Ascending aorta (tissue), 2 donors: ENCODE results near the gene SRD5A1. TPM values are rescaled to one million over a fixed set of nuclear protein-coding genes. Genes with fewer than 3 reads are reported as not detected.

Source experiments
- DNase-seq, 2 donors: peaks; one replicate each; pipeline ENCODE4 v3.0.0-alpha.2; 2019; ENCODE audit warnings: low spot score in 2 of 2
- H3K27ac ChIP-seq, 2 donors: fragments of 200-600 bp; sonication (generic); one replicate each; pipeline ENCODE4 v1.5.1; 2016 to 2017; ENCODE audit warnings: mild to moderate bottlenecking in 1 of 2
- H3K27me3 ChIP-seq: fragments of 200-600 bp; sonication (generic); one replicate; pipeline ENCODE4 v1.5.1; 2017
- H3K36me3 ChIP-seq, 2 donors: fragments of 200-600 bp; sonication (generic); one replicate each; pipeline ENCODE4 v1.5.1; 2016
- H3K4me1 ChIP-seq, 2 donors: fragments of 200-600 bp; sonication (generic); one replicate each; pipeline ENCODE4 v1.5.1; 2016 to 2017; ENCODE audit warnings: mild to moderate bottlenecking in 1 of 2
- H3K4me3 ChIP-seq, 2 donors: fragments of 200-600 bp; sonication (generic); one replicate each; pipeline ENCODE4 v1.5.1; 2016 to 2017; ENCODE audit warnings: mild to moderate bottlenecking in 1 of 2
- H3K9me3 ChIP-seq, 2 donors: fragments of 200-600 bp; sonication (generic); one replicate each; pipeline ENCODE4 v1.5.1; 2016
- CTCF ChIP-seq, 3 experiments: fragments of 200-600 bp in 2 of 3; fragments of 450-650 bp in 1 of 3; sonication (generic) in 2 of 3; IDR thresholded peaks; one replicate each; pipeline ENCODE4 v1.5.1; 2016 to 2019; ENCODE audit warnings: antibody characterized with exemption in 3 of 3, mild to moderate bottlenecking in 1 of 3, moderate library complexity in 1 of 3
- intact Hi-C: fragments of 100-400 bp; cut with DNase I; formaldehyde crosslinking; loops from one replicate; pipeline ENCODE4 v1.15.1; 2023
- total RNA-seq: library from RNA; depleted of rRNA; stranded (reverse); fragments of >200 nt; gene quantifications from one replicate; pipeline ENCODE4 v1.1.0, GENCODE V29; 2016

The SRD5A1 gene
- total RNA-seq, 1 donor from 2014 or later: 186 TPM

GRCh38 chr5:6716629-6717149, 83.4 kb downstream of the SRD5A1 start:
- peak overlapping the region; percentile 29 to 87 for H3K4me3 ChIP-seq
- intact Hi-C loops: loop anchor here (10.0 kb wide), 2 partner anchors 1142 to 1222 kb away; no protein-coding TSS in a partner anchor
- H3K9me3 ChIP-seq: no peaks in the 10 kb centered on the region
- H3K36me3 ChIP-seq: peaks cover 0 to 3% of the 10 kb centered on the region in 2 donors
- peak in 1 of 2 donors; percentile 58 for DNase-seq
- no peak overlapping the region for H3K27ac ChIP-seq
- H3K4me1 ChIP-seq: peaks cover 14 to 59% of the 10 kb centered on the region in 2 donors
- TF ChIP-seq CTCF (IDR thresholded peaks at IDR 0.05): no peak
- H3K27me3 ChIP-seq: no peaks in the 10 kb centered on the region

GRCh38 chr5:6717247-6717646, 84.0 kb downstream of the SRD5A1 start:
- no peak for TF ChIP-seq CTCF (IDR thresholded peaks at IDR 0.05)
- intact Hi-C loops: loop anchor here (10.0 kb wide), 2 partner anchors 1142 to 1222 kb away; no protein-coding TSS in a partner anchor
- H3K4me1 ChIP-seq: peaks cover 14 to 58% of the 10 kb centered on the region in 2 donors
- H3K27ac ChIP-seq: no peak overlapping the region
- no peaks in the 10 kb centered on the region for H3K27me3 ChIP-seq
- H3K9me3 ChIP-seq: no peaks in the 10 kb centered on the region
- peaks cover 0 to 3% of the 10 kb centered on the region in 2 donors for H3K36me3 ChIP-seq
- H3K4me3 ChIP-seq: peak overlapping the region; percentile 29 to 87
- no peak for DNase-seq

GRCh38 chr5:6717687-6718086, 84.4 kb downstream of the SRD5A1 start:
- no peak for DNase-seq
- Histone ChIP-seq H3K9me3 (no peaks in the 10 kb centered on the region), H3K4me3 (no peak overlapping the region), H3K36me3 (peaks cover 0 to 3% of the 10 kb centered on the region in 2 donors), H3K27me3 (no peaks in the 10 kb centered on the region), H3K27ac (no peak overlapping the region), H3K4me1 (peaks cover 16 to 57% of the 10 kb centered on the region in 2 donors)
- no peak for TF ChIP-seq CTCF (IDR thresholded peaks at IDR 0.05)
- intact Hi-C loops: loop anchor here (10.0 kb wide), 2 partner anchors 1143 to 1223 kb away; no protein-coding TSS in a partner anchor

GRCh38 chr5:6718161-6718681, 85.0 kb downstream of the SRD5A1 start:
- Histone ChIP-seq H3K27me3 (no peaks in the 10 kb centered on the region), H3K9me3 (no peaks in the 10 kb centered on the region), H3K36me3 (peaks cover 0 to 3% of the 10 kb centered on the region in 2 donors), H3K4me3 (no peak overlapping the region), H3K27ac (no peak overlapping the region), H3K4me1 (peaks cover 20 to 63% of the 10 kb centered on the region in 2 donors)
- TF ChIP-seq CTCF (IDR thresholded peaks at IDR 0.05): no peak
- DNase-seq: peak in 1 of 2 donors; percentile 53
- intact Hi-C loops: loop anchor here (10.0 kb wide), 2 partner anchors 1143 to 1223 kb away; no protein-coding TSS in a partner anchor

GRCh38 chr5:6718718-6719117, 85.5 kb downstream of the SRD5A1 start:
- intact Hi-C loops: loop anchor here (10.0 kb wide), 2 partner anchors 1144 to 1224 kb away; no protein-coding TSS in a partner anchor
- TF ChIP-seq CTCF (IDR thresholded peaks at IDR 0.05): no peak
- no peaks in the 10 kb centered on the region for H3K27me3 ChIP-seq
- peaks cover 25 to 67% of the 10 kb centered on the region in 2 donors for H3K4me1 ChIP-seq
- H3K9me3 ChIP-seq: no peaks in the 10 kb centered on the region
- no peak overlapping the region for H3K27ac ChIP-seq
- no peak for DNase-seq
- no peak overlapping the region for H3K4me3 ChIP-seq
- H3K36me3 ChIP-seq: peaks cover 0 to 3% of the 10 kb centered on the region in 2 donors
